Activated gamma-delta T cell (primary cell): ENCODE results near the gene PRPF6.
"Not testable (repeated sequence)": the region's sequence is repeated elsewhere in the genome, so short reads cannot be mapped to it uniquely, and the experiment has no call there.

Experiments used
- DNase-seq: peaks from one replicate; lab custom pipeline; 2025; lab: John Stamatoyannopoulos, UW

The PRPF6 gene

GRCh38 chr20:64012385-64013154 is 31.6 kb downstream of the PRPF6 start:
- not testable (repeated sequence) for DNase-seq

- no peak for DNase-seq
Observed at GRCh38 chr20:64015635-64016034, 34.7 kb downstream of the PRPF6 start.

- DNase-seq, result no peak
Observed at GRCh38 chr20:64021124-64021975, 40.4 kb downstream of the PRPF6 start.

- no peak for DNase-seq
Observed at GRCh38 chr20:64022671-64023360, 41.9 kb downstream of the PRPF6 start.

DNA sequence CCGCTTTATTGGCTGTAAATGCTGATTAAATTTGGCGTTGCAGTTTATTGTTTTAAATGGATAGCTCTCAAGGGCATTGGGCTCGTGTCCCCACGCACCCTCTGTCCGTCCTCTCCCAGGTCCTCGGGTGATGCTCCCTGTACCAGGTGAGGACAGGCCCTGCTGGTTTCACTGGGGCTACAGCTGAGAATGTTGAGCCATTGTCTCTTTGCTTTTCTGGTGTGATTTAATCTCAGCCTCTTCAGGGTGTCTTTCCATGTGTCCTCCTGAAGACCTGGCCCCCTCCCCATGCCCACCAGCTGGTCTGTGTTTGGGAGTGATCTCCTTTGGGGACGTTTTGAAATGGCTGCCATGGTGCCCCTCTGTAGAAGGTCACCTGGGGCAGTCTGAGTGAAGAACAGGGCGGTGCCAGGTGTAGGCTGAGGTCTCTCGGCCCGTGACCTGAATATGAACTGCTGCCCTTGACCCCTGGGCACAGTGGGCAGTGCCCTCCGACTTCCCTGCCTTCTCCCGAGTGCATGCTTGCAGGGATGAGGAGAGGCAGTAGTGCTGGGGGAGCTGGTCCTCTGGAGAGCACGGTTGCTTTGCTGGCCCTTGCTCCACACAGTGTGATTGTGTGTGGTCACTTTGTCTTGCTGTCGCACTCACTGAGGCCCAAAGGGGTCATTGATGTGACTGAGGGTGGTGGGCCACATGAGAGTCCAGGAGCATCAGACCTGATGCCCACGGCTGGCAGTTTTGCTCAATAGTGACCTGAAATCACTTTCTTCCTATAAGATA is 42.6 kb downstream of the PRPF6 start:
- DNase-seq, result no peak

- no peak for DNase-seq
Observed at GRCh38 chr20:64024141-64024990, 43.4 kb downstream of the PRPF6 start.

DNA sequence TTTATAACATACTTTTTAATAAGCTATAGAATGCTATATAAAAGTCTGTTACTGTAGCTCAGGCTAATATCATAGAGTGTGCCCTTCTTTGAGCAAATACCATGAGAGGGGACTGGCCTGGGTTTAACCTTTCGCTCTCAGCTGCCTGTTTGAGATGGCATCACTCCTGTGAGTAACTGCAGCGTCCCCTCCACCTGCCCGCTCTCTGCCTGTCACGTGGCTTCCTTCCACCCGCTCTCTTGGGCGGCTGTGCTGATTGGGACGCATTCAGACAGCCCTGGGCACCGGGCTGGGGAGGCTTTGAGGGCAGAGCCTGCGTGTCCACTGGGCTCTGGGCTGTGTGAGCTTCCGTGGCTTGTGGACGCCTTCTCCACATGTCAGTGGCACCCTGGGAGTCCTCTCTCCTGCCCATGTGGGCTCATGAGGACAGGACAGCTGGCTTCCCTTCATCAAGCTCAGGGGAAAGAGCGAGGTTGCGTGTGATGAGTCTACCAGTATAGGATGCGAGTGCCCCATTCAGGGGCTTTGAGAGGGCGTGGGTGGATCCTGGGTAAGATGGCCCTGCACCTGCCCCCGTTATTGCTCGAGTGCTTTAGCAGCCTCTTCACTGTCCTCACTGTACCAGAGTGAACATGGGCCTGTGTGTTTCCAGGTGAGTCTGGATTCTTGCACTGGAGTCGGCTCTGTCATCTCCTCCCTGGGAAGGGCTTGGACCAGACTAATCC is 44.3 kb downstream of the PRPF6 start:
- no peak for DNase-seq

DNA sequence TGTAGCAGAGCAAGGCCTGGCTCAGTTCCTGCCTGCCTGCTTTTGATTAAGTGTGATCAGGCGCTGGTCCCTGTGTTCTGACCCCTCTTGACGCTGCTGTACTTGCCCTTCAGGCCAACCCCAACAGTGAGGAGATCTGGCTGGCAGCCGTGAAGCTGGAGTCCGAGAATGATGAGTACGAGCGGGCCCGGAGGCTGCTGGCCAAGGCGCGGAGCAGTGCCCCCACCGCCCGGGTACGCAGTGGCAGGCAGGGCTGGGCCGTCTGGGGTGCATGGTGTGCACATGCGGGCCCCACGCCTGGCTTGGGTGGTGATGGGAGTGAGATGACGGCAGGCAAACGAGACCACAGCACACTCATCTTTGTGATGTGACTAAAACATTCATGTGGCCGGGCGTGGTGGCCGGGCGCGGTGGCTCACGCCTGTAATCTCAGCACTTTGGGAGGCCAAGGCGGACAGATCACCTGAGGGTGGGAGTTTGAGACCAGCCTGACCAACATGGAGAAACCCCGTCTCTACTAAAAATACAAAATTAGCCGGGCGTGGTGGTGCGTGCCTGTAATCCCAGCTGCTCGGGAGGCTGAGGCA is 45.0 kb downstream of the PRPF6 start:
- DNase-seq, result no peak

- DNase-seq, result no peak
Observed at GRCh38 chr20:64027981-64028685, 47.2 kb downstream of the PRPF6 start.

GRCh38 chr20:64029293-64030117 is 48.6 kb downstream of the PRPF6 start:
- DNase-seq, result no peak

DNA sequence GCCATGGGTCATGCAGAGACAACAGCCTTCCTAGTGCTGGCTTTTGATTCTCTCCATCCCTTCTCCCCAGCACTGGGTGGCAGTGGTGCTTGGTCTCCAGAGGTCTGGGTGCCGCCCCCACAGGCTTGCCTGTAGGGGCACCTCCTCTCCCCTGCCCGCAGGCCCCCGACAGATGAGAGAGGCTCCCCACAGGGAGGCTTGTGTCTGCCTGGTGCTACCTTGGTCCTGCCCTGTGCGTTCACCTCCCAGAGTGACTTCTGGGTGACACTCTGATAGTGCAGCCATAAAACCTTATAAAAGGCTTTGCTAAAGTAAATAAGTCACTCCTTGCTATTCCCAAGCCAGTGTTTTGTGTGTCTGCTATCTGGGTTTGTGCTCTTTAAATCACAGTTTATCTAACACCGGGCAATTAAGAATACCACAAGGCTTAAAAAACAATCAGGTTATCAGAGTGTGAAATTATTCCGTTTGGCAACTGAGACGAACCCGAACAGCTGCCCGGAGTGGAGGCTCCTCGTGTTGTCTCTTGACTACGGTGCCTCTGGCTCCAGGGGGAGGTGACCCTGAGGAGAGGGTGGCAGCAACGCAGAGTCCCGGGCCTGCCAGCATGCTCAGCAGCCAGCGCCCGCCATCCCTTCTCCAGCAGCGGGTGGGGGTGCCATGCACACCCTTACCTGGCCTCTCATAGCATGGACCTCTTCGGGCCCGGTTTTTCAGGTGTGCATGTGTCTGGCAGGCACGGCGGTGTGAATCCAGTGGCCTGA is 49.6 kb downstream of the PRPF6 start:
- no peak for DNase-seq

DNA sequence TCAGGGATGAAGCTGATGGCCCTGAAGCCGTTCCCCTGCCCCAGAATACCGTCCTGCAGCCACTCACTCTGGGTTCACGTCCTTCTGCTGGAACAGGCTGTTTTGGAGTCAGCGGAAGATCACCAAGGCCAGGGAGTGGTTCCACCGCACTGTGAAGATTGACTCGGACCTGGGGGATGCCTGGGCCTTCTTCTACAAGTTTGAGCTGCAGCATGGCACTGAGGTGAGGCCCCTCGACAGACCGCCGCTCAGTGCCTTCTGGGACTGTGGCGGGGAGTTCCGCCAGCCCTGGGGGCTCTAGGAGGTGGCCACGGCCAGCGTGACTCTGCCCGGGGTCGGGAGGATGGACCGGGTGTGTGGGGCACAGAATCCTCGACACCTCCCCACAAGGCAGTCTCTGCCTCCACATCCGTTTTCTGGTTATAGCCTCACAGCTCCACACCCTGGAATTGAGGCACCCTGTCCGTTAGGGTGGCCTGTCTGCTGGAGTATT is 50.9 kb downstream of the PRPF6 start:
- no peak for DNase-seq

DNA sequence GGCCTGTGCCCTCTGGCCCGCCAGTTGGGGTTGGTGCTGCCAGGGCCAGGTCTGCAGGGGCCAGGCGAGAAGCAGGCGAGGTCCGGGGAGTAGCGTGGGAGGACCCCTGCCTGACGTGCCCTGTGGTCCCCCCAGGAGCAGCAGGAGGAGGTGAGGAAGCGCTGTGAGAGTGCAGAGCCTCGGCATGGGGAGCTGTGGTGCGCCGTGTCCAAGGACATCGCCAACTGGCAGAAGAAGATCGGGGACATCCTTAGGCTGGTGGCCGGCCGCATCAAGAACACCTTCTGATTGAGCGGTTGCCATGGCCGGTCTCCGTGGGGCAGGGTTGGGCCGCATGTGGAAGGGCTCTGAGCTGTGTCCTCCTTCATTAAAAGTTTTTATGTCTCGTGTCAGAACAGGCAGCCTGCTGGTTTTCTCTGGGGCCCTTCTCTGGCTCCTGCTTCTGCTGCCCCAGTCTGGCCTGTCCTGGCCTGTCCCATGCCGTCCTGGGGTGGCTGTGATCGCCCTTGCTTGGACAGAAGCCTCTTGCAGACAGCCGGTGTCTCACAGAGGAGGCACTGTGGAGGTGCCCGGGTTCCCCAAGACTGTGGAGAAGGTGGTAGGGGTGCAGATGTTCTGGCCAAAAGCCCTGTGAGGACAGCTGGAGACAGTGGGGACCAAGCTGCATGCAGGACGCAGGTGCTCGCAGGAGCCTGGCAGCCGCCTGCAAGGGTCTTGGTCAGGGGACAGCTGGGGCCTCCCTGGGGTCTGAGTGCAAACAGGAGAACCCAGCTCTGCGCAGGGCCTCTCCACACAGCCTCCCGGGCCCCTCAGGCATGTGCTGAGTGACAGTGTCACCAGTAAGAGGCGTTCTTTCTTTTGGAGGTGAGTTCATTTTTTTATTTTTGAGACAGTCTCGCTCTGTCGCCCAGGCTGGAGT is 52.0 kb downstream of the PRPF6 start:
- no peak for DNase-seq

- no peak for DNase-seq
Observed at GRCh38 chr20:64033981-64034493, 53.1 kb downstream of the PRPF6 start.

DNA sequence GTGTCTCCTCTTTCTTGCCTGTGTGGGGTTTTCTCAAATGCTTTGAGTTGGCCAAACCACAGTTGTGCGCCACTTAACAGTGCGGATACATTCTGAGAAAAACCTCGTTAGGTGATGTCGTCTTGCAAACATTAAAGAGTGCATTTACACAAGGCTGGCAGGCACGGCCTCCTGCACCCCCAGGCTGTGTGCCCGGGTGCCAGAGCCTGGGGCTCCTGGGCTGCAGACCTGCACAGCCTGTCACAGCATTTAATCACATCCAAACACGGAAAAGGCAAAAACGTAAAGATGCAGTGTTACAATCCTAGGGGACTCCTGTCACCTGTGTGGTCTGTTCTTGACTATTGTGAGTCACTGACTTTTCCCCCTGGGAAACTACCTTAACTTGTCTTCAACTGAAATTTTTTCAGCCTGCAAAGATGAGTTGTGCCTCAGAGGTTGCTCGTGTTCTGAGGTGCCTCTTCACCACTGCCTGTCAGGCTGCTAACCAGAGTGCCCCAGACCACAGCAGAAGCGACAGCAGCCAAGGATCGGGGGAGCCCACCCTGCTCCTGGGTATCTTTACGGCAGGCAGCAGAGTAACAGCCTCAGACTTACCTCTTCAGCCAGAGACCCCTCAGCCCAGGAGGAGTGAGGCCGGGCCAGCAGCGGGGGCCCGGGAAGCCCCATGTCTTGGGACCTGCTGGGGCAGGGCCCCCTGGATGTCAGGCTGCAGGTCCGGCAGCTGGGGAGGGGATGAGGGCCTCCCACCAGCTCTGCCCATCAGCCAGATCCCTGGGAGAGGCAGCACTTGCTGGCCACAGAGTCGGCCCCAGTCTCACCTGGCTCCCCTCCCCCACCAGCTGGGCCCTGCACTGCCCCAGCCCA is 54.4 kb downstream of the PRPF6 start:
- no peak for DNase-seq
